ENCODE data around the gene ZDHHC11. TPM values are rescaled to one million over a fixed set of nuclear protein-coding genes. Genes with fewer than 3 reads are reported as not detected.
"Not testable (repeated sequence)": the region's sequence is repeated elsewhere in the genome, so short reads cannot be mapped to it uniquely, and the experiment has no call there.

ZDHHC11 gene
- total RNA-seq, 1 donor from 2014 or later: 73.0 TPM

DNA sequence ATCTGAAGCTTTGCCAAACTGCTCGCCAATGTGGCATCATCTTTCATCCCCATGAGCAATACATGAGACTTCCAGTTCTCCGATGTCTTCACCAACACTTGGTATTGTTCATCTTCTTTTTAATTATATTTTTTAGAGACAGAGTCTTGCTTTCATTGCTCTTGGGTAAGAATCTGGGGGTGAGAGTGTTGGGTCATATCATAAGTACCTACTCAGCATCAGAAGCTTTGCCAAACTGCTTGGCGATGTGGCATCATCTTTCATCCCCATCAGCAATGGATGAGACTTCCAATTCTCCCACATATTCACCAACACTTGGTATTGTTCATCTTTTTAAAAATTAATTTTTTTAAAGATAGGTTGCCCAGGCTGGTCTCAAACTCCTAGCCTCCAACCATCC, 35.3 kb downstream of the ZDHHC11 start:
- Mint-ChIP-seq H3K9me3 (ENCODE audit: unreplicated experiment) (peaks cover 8% of the 10 kb centered on the region), H3K27ac (ENCODE audit: unreplicated experiment) (no peak overlapping the region), H3K36me3 (ENCODE audit: unreplicated experiment) (peaks cover 16% of the 10 kb centered on the region), H3K4me3 (ENCODE audit: unreplicated experiment) (no peak overlapping the region), H3K4me1 (ENCODE audit: low read depth, unreplicated experiment) (peaks cover 2% of the 10 kb centered on the region), H3K27me3 (ENCODE audit: unreplicated experiment) (peaks cover 3% of the 10 kb centered on the region)
- DNase-seq: no peak
- TF ChIP-seq, protein P1, sequence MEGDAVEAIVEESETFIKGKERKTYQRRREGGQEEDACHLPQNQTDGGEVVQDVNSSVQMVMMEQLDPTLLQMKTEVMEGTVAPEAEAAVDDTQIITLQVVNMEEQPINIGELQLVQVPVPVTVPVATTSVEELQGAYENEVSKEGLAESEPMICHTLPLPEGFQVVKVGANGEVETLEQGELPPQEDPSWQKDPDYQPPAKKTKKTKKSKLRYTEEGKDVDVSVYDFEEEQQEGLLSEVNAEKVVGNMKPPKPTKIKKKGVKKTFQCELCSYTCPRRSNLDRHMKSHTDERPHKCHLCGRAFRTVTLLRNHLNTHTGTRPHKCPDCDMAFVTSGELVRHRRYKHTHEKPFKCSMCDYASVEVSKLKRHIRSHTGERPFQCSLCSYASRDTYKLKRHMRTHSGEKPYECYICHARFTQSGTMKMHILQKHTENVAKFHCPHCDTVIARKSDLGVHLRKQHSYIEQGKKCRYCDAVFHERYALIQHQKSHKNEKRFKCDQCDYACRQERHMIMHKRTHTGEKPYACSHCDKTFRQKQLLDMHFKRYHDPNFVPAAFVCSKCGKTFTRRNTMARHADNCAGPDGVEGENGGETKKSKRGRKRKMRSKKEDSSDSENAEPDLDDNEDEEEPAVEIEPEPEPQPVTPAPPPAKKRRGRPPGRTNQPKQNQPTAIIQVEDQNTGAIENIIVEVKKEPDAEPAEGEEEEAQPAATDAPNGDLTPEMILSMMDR (IDR thresholded peaks at IDR 0.05; ENCODE audit: partially characterized antibody, unreplicated experiment): no peak

DNA sequence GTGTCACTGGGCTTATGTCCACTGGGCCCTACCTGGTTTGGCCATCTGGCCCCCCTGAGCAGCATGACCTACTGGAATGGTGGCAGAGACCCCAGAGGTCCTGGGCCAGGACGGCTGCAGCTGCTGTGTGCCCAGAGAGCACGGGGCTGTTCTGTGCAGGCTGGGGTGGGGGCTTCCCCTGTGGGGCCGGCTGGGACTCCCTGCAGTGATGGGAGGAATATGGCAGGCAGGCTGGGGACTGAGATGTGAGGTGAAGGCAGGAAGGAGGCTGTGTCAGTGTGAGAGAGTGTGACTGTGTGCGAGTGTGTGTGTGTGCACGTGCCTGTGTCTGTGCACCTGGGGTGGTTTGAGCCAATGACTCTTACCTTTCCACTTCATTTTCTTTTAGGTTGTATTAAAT, 37.2 kb downstream of the ZDHHC11 start:
- H3K9me3 Mint-ChIP-seq (ENCODE audit: unreplicated experiment); H3K4me3 Mint-ChIP-seq (ENCODE audit: unreplicated experiment); H3K27ac Mint-ChIP-seq (ENCODE audit: unreplicated experiment); H3K27me3 Mint-ChIP-seq (ENCODE audit: unreplicated experiment); H3K4me1 Mint-ChIP-seq (ENCODE audit: low read depth, unreplicated experiment); DNase-seq: not testable (repeated sequence)
- peaks cover 16% of the 10 kb centered on the region for H3K36me3 Mint-ChIP-seq (ENCODE audit: unreplicated experiment)

DNA sequence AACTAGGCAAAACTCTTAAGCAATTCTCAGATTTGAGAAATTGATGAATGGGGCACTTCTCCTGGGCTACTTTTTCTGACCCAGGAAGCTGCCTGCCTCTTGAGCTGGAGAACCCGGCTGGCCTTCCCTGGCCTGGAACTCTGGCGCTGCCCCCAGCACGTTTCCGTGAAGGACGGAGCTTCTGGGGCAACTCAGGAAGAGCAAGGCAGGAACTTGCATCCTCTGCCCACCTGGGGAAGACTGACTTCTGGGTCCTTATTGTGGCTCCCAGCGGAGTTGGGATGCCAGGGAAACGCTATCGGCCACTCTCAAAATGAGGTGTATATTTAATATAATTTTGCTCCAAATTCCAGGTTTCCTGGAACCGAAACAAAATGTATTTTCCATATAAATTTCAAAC, 39.4 kb downstream of the ZDHHC11 start:
- not testable (repeated sequence) for H3K9me3 Mint-ChIP-seq (ENCODE audit: unreplicated experiment); H3K4me3 Mint-ChIP-seq (ENCODE audit: unreplicated experiment); H3K4me1 Mint-ChIP-seq (ENCODE audit: low read depth, unreplicated experiment); H3K27ac Mint-ChIP-seq (ENCODE audit: unreplicated experiment); H3K27me3 Mint-ChIP-seq (ENCODE audit: unreplicated experiment); DNase-seq
- peaks cover 18% of the 10 kb centered on the region for H3K36me3 Mint-ChIP-seq (ENCODE audit: unreplicated experiment)

DNA sequence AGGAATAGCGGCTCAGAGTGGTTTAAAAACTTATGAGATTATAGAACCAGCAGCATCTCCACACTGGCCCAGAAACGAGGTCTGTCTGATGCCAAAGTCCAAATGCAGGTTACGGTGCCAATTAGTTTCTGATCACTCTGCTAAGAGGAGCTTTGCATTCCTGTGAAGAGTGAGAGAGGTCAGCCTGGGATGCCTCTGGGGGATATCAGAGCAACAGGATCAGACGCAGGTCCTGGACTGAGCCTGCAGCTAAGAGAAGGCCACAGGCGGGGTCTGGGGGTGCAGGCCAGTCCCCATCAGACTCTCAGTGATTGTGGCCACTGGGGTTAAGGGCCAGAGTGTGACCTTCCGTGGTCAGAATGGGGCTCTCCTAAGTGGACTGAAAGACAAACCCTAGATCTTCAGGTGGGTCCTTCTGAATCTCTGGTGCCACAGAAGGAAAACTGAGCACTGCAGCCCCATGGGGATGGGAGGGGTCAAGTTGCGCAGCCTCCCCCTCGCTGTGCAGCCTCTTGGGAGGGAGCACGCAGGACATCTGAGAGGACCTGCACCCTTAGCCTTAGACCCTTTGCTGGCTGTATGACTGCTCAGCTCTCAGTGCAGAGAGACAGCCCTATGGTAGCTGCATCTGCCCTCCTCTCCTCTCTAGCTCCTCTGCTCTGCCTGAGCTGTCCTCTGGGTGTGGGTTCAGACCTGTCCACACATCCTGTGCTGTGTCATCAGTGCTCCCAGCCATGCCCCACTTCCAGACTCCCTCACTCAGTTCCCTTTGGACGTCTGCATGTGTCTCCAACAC, 42.9 kb downstream of the ZDHHC11 start:
- H3K9me3 Mint-ChIP-seq (ENCODE audit: unreplicated experiment); H3K27me3 Mint-ChIP-seq (ENCODE audit: unreplicated experiment); H3K4me3 Mint-ChIP-seq (ENCODE audit: unreplicated experiment); DNase-seq; H3K27ac Mint-ChIP-seq (ENCODE audit: unreplicated experiment); H3K4me1 Mint-ChIP-seq (ENCODE audit: low read depth, unreplicated experiment): not testable (repeated sequence)
- H3K36me3 Mint-ChIP-seq (ENCODE audit: unreplicated experiment): peaks cover 25% of the 10 kb centered on the region

DNA sequence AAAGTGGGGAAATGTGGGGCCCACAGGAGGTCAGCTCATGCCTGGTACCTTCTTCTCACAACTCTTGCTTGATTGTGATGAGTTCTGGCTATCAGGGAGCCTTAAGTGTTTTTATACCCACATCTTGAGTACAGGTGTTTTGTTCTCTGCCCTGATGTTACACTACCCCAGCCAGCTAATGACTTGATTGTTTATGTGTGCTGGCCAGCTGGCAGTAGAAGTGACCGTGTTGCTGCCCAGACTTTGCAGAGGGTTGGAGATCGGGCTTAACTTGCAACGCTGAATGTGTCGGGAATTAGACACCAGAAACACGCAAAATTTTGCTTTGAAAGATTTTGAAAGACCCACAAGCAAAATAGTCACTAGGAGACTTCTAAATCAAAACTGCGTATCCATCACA, 49.3 kb downstream of the ZDHHC11 start:
- H3K4me1 Mint-ChIP-seq (ENCODE audit: low read depth, unreplicated experiment): peaks cover 2% of the 10 kb centered on the region
- TF ChIP-seq, protein P1 (IDR thresholded peaks at IDR 0.05; ENCODE audit: partially characterized antibody, unreplicated experiment): no peak
- no peak overlapping the region for H3K4me3 Mint-ChIP-seq (ENCODE audit: unreplicated experiment)
- H3K36me3 Mint-ChIP-seq (ENCODE audit: unreplicated experiment): peaks cover 51% of the 10 kb centered on the region
- H3K9me3 Mint-ChIP-seq (ENCODE audit: unreplicated experiment): peaks cover 14% of the 10 kb centered on the region
- no peak for DNase-seq
- peaks cover 2% of the 10 kb centered on the region for H3K27me3 Mint-ChIP-seq (ENCODE audit: unreplicated experiment)
- no peak overlapping the region for H3K27ac Mint-ChIP-seq (ENCODE audit: unreplicated experiment)

DNA sequence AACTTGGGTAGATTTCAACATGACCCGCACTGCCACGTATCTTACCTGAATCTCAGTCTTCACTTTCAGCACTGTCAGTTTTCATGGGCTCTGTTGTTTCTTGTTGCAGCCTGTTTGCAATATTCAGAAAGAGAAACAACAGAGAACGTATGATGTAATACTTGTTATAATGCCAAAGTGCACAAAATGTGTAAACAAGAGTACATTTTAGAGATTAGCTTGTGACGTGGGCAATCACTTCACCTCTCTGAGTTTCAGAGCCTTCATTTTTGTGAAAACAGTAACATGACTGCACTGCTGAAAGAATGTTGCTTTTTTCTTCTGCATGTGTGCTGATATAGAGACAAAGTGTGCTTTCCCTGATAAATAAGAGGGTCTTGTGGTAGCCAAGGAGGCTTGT, 49.7 kb downstream of the ZDHHC11 start:
- H3K4me1 Mint-ChIP-seq (ENCODE audit: low read depth, unreplicated experiment); DNase-seq; H3K27me3 Mint-ChIP-seq (ENCODE audit: unreplicated experiment); H3K27ac Mint-ChIP-seq (ENCODE audit: unreplicated experiment); H3K4me3 Mint-ChIP-seq (ENCODE audit: unreplicated experiment): not testable (repeated sequence)
- peaks cover 47% of the 10 kb centered on the region for H3K36me3 Mint-ChIP-seq (ENCODE audit: unreplicated experiment)
- H3K9me3 Mint-ChIP-seq (ENCODE audit: unreplicated experiment): peaks cover 14% of the 10 kb centered on the region

DNA sequence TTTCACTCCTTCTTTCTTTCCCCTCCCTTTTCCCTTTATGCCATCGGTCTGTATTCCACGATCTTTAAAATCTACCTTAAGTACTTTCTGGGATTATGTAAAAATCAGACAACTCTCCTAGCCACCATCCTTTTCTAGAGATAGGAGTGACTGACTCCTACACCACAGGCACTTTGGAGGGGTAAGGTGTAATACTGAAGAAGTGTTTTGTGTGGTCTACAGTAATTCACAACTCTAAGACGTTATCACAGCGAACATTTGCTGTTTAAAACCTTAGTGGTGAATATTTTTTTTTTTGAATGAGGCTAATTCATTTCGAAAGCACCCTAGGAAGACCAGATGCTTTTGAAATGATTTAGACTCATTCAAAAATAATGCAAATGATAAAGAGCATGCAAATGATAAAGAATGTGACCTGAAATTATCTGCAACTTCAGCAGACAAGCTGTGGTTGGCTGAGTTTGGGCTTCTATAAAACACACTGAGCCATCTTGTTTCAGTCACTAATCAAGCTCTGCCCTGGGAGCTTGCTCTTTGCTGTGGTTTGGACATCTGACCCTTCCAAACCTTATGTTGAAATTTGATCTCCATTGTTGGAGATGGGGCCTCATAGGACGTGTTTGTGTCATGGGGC, 52.2 kb downstream of the ZDHHC11 start:
- not testable (repeated sequence) for H3K4me3 Mint-ChIP-seq (ENCODE audit: unreplicated experiment); DNase-seq; H3K27me3 Mint-ChIP-seq (ENCODE audit: unreplicated experiment); H3K27ac Mint-ChIP-seq (ENCODE audit: unreplicated experiment); H3K4me1 Mint-ChIP-seq (ENCODE audit: low read depth, unreplicated experiment)
- Mint-ChIP-seq H3K36me3 (ENCODE audit: unreplicated experiment) (peaks cover 44% of the 10 kb centered on the region), H3K9me3 (ENCODE audit: unreplicated experiment) (peaks cover 10% of the 10 kb centered on the region)

DNA sequence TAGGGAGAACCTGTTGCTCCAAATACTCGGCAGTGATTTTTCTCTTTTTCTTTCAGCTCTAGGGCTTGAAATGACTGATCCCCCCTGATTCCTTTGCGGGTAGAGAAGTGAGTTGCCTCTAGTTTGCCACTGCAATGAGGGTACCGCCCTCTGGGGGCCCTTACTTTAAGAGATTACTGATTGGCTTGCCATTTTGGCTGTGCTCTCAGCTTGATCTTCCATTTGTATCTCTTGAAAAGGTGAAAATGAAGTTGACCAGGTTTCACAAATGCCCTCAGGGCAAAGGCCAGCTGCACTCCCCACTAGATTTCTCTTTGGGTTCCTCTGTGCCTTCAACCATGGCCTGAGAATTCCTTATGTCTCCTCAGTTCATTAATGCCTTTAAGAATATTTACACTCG, 52.8 kb downstream of the ZDHHC11 start:
- not testable (repeated sequence) for H3K4me1 Mint-ChIP-seq (ENCODE audit: low read depth, unreplicated experiment); H3K27me3 Mint-ChIP-seq (ENCODE audit: unreplicated experiment); H3K4me3 Mint-ChIP-seq (ENCODE audit: unreplicated experiment); DNase-seq; H3K27ac Mint-ChIP-seq (ENCODE audit: unreplicated experiment)
- H3K36me3 Mint-ChIP-seq (ENCODE audit: unreplicated experiment): peaks cover 45% of the 10 kb centered on the region
- H3K9me3 Mint-ChIP-seq (ENCODE audit: unreplicated experiment): peaks cover 10% of the 10 kb centered on the region

DNA sequence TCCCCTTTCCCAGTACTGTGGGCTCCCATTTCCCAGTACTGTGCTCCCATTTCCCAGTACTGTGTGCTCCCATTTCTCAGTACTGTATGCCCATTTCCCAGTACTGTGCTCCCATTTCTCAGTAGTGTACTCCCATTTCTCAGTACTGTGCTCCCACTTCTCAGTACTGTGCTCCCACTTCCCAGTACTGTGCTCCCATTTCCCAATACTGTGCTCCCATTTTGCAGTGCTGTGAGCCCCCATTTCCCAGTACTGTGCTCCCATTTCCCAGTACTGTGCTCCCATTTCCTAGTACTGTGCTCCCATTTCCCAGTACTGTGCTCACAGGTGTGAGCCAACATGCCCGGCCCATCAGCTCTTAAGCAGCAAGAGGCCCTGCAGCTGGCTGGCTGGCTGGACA, 54.9 kb downstream of the ZDHHC11 start:
- H3K4me3 Mint-ChIP-seq (ENCODE audit: unreplicated experiment); H3K4me1 Mint-ChIP-seq (ENCODE audit: low read depth, unreplicated experiment); H3K27ac Mint-ChIP-seq (ENCODE audit: unreplicated experiment); DNase-seq; H3K27me3 Mint-ChIP-seq (ENCODE audit: unreplicated experiment): not testable (repeated sequence)
- Mint-ChIP-seq H3K36me3 (ENCODE audit: unreplicated experiment) (peaks cover 35% of the 10 kb centered on the region), H3K9me3 (ENCODE audit: unreplicated experiment) (peaks cover 11% of the 10 kb centered on the region)

DNA sequence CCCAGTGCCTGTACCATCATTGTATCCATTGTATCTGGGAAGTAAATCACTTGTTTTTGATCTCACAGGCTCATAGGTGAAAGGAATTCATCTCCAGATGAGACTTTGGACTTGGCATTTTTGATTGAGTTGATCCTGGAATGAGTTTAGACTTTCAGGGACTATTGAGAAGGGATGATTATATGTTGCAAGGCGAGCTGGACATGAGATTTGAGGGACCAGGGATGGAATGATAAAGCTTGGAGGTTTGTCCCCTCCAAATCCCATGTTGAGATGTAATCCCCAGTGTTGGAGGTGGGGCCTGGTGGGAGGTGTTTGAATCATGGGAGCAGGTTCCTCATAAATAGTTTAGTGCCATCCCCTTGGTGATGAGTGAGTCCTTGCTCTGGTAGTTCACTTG, 55.8 kb downstream of the ZDHHC11 start:
- not testable (repeated sequence) for H3K4me1 Mint-ChIP-seq (ENCODE audit: low read depth, unreplicated experiment); H3K27ac Mint-ChIP-seq (ENCODE audit: unreplicated experiment); H3K4me3 Mint-ChIP-seq (ENCODE audit: unreplicated experiment); DNase-seq; H3K27me3 Mint-ChIP-seq (ENCODE audit: unreplicated experiment)
- Mint-ChIP-seq H3K36me3 (ENCODE audit: unreplicated experiment) (peaks cover 41% of the 10 kb centered on the region), H3K9me3 (ENCODE audit: unreplicated experiment) (peaks cover 14% of the 10 kb centered on the region)

All from glutamatergic neuron (in vitro differentiated cells).